ENCODE results near the gene ST8SIA5.

The ST8SIA5 gene

DNA sequence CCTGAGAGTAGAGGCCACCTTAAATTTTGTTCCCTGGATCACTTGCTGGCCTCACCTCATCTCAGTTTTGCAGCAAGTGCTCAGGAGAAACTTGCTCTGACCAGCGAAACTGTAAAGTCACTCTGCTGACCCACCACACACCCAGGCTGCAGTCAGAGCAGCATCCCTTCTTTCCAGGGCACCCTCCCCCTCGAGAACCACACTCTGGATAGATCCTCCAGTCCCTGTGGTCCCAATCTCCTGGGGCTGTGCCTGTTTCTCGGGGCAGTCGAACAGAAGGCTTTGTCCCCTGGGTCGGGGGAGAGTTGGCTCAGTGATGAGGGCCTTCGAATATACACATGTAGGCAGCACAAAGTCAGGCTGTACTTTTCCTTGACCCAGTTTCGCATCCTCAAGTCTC is 18.4 kb downstream of the ST8SIA5 start:
- no peak for DNase-seq

DNA sequence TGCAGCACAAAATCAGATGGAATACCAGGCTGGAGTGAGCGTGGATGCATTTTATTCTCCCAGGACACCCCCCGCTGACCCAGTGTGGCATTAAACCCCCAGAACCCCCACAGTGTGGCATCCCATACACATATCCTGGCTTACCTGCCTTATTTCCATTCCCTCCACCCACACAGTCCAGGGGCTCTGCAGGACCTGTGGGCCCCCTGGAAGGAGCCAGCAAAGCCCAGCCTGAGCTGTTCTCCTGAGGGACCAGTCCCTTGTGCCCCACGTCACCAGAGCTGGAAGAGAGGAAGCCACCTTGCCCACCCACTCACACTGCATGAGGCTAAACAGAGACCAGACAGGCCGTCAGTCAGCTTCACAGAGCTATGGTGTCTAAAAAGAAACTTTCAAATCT is 20.1 kb downstream of the ST8SIA5 start:
- no peak for DNase-seq

DNA sequence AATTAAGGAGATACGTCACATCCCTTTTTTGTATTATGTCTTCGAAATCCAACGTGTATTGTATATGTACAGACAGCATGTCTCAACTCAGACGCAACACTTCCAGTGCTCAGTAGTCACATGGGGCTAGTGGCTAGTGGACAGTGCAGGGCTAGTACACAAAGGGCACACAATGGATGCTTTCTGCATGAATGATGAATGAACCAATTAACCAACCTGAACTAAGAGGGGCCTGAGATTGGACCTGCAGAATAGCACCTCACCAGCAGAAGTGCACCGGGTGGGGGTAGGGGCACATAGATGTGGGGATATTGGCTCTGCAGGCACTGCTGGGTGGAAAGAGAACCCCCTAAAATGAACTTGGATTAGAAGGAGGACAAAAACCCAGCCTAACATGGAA is 20.7 kb downstream of the ST8SIA5 start:
- DNase-seq = no peak

DNA sequence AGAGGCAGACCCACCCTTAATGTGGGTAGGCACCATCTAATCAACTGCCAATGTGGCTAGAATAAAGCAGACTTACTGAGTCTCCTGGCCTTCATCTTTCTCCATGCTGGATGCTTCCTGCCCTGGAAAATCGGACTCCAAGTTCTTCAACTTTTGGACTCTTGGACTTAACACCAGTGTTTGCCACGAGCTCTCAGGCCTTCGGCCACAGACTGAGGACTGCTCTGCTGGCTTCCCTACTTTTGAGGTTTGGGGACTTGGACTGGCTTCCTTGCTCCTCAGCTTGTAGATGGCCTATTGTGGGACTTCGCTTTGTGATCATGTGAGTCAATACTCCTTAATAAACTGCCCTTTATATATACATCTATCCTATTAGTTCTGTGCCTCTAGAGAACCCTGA is 21.9 kb downstream of the ST8SIA5 start:
- no peak for DNase-seq

DNA sequence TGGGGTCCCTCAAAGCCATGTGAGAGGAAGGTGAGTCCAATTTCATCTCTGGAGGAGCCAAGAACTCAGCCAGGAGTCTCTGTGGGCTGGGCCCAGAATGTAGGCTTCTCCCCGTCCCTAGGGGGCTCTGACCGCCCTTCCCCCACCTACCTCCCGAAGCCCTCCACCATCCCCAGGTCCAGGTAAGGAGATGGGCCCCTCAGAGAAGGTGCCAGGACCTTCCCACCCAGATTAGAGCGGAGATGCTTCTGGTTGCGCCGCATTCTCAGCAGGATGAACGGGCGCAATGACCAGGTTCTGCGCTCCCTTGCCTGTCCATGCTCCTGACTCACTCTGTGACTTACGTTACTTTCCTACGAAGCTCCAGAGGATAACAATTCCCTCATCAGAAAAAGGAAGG is 23.0 kb downstream of the ST8SIA5 start:
- DNase-seq = no peak

DNA sequence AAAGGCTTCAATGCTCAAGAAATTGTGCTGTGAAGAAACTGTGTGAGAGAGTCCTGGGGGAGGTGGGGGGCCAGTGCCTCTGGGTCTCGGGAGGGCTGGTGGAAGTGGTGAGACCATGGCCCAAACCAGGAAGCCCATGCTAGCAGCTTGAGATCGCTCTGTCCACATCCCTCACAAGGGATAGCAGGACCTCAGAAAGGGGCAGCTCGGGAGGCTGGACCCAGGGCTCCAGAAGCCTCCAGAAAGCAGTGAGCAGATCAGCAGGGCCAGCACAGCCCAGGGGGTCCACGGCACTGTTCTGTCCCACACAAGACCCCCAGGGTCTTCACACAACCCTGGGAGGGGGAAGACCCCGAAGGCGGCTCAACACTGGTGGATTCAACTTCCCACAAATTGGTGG is 24.1 kb downstream of the ST8SIA5 start:
- no peak for DNase-seq

DNA sequence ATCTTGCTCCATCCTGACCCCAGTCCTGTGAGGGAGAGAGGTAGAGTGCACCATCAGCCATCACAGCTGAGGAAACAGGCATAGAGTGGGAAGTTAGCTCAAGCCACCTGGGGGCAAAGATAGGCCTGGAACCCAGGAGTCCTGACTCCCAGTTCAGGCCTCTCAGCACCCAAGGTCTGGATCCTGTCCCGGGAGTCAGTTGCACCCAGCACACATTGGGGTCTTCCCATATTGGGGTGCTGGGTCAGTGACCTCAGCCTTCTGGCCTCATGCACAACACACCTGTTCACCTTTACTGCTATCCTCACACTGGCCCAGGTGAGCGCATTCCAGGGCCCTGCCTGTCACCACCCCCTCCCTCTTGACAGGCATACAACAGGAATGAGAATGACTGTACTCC is 24.7 kb downstream of the ST8SIA5 start:
- no peak for DNase-seq

DNA sequence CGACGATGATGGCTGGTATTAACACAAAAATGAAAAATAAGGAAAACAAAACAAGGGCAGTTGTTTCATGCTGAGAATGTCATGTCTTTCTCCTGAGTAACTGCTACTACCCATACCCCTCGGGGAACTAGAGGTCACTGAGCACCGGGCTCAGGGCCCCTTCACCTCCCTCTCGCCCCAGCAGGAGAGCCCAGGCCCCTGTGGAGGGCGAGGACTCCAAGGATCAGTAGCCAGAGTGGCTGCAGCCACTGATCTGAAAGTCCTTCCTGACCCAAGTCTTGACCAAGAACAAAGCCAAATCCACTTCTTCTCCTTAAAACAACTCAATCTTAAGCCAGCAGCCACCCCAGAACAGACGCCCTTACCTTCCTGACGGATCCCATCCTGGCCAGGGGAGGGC is 25.5 kb downstream of the ST8SIA5 start:
- DNase-seq = no peak

DNA sequence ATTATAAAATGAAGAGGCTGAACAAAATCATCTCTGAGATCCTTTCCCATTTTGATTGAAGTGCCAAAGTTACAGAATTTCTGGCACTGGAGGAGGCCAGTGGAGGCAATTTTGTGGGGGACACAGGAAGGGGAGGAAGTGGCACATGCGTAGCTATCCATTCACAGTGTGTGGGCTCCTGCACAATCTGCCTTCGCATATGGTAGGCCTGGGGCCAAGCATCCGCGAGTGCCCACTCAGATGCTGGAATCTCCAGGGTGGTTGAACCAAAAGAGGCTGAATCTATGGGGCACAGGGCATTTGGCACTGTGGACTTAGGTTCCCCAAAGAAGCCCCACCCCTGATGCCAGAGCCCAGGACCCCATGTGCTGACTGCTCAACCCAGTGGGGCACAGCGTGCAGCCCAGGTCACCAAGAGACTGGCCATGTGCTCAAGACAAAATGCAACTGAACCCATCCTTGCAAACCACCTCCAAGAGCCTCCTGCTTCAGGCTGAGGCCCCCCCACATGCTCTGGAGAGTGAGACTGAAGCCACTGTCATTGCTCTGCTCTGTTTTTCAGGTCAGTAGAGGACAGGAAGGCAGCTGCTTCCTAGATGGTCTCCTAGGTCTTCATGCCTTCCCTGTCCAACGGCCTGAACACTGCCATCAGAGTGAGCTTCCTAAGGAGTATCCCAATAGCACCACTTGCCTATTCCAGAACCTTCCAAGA is 28.5 kb downstream of the ST8SIA5 start:
- no peak for DNase-seq

DNA sequence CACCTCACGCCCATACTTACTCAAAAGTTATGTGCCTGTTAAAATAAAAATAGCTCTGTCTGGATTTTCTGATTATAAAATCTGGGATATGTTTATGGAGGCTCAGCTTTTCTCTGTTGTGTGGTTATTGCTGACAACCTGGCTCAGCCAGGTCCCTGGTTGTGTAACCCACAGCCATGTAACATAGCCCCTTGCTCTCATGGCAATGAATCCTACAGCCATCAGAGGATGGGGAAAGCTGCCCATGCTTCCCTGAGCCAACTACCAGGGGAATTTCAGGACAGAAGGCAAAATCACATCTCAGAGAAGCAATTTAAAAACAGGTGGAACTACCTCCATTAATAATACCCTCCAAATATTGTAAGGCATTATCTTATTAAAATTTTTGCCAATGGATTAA is 29.7 kb downstream of the ST8SIA5 start:
- DNase-seq = no peak

DNA sequence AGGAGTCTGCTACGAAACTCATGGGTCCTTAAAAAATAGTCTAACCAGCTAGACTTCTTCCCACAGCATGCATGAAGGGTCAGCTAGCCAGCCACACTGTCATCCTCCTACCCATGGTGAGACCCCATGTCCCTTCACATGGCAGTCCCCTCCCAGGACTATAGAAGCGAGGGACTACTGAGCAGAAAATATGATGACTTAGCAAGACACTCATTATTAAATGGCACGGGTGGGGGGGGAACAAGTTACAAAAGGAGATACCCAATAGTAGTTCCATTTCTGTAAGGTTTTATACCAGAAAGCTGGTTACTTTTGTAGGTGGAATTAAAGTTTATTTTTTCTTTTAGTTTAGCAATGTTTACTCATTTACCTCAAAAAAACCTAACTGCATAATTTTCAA is 31.5 kb downstream of the ST8SIA5 start:
- no peak for DNase-seq

DNA sequence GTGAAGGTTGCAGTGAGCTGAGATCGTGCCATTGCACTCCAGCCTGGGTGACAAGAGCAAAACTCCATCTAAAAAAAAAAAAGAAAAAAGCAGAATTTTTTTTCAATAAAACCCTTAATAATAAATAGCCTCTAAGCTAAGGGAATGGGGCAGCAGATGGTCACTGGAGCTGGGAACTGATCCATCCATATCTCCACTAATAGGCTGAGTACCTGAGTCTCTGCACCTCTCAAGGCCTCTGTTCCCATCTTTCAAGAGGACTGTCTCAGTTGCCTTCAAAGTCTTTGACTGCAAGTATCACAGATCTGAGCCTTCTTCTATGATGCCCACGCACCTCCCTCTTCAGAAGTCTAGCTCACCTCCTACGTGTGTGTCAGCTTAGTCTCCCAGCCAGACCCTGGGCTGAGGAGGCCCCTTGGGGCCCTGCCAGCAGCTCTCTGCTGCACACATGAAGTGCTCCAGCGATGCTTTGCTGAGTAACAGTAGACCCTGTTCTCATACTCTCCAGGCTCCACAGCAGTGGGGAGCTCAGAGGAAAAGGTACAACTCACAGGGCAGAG is 32.9 kb downstream of the ST8SIA5 start:
- no peak for DNase-seq

DNA sequence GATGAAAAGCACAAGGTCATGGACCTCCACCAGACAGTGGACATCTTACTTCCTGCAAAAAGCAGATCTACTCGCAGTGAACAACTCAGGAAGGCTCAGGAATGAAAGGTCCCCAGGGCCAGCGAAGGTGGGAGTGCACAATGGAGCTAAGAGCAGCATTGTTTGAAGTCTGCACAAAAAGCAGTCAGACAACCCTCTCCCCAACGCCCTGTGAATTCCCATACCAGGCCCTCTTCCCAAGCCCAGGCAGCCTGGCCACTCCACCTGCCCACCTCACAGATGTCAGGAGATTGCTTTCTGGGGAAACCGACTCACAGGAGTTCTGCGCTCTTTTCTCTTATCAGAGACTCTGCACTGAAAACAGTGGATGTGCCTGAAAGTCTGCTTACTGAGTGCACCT is 34.8 kb downstream of the ST8SIA5 start:
- DNase-seq = no peak

DNA sequence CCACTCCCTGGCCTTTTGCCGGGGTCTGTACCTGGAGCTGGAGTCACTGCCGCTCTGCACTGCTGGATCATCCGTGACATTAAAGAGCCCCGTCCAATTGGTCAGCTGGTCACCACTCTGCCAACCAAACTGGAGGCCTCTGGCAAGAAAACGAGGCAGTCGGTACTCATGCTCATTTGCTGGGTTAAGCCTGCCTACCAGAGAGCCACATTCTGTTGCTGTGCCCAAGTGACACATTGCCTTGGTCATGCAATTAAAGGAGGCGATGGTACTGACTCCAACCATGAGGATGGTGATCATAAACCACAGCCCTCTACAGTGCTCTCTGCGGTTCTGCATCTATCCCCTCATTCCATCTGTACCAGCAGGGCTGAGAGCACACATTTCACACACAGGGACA is 35.5 kb downstream of the ST8SIA5 start:
- no peak for DNase-seq

DNA sequence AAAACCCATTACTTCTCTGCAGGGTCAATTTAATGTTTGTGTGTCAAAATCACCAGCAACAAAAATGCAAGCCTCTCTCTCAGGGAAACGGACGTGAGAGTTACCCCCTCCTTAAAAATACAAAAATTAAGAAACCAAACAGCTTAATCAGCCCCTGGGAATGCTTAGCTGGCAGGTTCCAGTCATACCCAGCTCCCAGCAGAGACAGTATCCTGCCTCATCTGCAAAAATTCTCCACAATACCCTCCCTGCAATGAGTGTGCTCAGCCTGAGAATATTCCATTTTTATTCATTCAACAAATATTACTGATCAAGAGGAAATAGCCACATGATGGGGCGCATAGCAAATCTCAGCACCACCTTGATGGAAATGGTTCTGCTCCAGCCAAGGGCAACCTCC is 36.3 kb downstream of the ST8SIA5 start:
- DNase-seq = no peak

DNA sequence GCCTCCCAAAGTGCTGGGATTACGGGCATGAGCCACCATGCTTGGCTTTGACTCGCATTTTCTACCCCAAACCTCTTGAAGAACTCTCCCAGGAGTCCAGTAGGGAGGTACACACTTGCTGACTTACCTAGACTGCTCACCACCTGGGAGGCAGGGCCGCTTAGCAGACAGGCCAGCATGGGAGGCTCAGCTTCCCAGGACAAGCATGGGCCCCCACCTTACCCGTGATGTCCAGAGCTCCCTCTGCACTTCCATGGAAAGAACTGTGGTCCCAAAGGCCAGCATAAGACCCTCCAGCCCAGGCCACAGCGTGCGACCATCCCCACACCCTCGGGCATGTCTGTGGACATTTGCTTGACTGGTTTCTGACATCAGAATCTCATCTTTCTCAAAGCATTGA is 36.8 kb downstream of the ST8SIA5 start:
- no peak for DNase-seq

DNA sequence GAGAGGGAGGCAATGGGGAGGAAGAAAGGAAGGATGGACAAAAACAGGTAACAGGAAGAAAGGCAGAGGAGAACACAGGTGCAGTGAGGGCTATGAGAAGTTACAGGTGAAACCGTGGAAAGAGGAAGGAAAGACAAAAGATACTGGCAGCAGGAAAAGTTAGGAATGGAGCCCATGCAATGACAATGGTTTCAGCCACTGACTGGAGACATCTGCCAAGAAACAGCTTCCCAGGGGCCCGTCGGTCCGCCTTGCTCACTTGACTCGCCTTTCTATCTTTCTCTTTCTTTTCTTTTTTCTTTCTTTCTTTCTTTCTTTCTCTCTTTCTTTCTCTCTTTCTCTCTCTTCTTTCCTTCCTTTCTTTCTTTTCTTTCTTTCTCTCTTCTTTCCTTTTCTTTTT is 37.5 kb downstream of the ST8SIA5 start:
- DNase-seq = no peak

DNA sequence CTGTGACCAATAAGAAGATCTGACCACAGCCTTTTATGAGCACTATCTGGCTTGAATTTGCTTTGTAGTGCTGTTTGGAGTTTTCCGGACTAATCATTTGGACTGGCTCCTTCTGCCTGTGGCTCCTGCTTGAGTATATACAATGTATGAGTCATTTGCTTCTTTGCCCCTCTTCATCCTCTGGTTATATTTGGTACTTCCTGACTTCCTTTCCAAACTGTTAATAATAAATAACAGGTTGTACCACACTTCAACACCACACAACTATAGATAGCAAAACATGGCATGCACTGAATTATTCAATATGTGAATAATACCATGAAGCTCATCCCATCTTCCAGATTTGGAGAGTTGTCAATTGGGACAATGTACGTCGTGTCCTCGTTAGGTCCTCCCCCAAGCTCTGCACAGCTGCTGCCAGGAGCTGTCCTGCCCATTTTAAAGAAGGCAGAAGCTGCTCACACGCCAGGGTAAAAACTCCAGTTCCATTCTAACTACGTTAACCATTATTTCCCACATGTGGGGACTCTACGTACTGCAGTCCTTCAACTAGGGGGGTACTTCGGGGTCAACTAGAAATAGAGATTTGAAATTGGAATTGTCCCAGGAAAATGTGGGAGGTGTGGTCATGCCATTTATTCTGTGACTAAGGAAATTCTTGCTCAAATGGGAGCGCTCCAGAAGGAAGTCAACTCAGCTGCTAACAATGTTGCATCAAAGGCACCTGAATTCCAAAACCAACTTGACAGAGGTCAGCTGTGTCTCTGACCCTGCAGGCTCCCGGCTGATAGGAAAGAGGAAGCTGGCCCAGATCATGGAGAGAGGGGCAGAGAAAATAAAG is 38.1 kb downstream of the ST8SIA5 start:
- no peak for DNase-seq

DNA sequence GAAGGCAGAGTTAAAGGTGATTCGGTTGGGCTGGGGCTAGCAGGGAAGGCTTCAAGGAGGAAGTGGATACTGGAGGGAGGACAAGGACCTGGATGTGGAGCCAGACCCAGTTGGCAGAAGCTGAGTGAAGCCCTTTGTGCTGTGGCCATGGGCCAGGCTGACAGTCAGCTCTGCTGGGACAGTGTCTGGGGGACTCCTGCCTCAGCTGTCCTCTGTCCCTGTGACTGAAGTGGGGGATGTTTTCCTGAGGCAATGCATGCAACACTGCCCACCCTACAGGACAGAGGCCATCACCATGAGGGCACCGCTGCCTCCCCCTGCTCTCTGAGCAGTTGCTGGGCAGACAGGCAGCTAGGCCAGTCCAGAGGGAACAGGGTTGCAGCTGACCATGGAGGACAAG is 40.0 kb downstream of the ST8SIA5 start:
- no peak for DNase-seq

DNA sequence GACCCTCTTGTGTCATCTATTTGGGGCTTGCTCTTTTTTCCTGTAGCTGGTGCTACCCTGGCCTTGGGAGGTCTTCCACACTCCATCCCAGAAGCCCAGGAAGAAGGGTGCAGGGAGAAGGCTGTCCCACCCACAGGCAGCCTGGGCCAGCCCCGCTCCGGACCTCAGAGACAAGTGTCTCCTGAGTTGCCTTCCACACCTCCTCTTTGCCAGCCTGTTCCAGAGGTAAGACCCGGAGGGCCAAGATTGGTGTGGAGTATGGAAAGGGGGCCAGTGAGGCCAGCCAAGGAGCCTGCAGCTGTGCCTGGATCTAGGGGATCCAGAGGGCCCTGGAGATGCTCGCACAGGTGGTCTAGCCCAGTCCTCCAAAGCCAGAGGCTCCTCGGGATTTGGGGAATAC is 40.5 kb downstream of the ST8SIA5 start:
- DNase-seq = no peak

DNA sequence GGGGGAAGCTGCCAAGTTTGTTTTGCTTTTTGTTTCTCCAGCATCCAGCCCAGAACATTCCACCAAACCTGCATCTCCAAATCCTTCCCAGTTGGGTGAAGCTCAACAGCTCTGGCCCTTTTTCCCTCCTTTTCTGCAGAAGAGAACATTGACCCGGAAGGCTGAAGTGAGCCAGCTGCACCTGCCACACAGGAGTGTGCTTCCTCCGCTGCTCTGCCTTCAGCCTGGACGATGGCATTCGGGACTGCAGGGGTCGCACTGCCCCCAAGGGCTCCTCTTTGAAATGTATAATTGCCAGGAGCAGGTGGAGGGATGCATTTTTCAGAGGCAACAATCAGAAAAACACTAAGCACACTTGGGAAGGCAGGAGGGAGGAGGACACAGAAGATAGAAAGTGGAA is 41.8 kb downstream of the ST8SIA5 start:
- DNase-seq = no peak

DNA sequence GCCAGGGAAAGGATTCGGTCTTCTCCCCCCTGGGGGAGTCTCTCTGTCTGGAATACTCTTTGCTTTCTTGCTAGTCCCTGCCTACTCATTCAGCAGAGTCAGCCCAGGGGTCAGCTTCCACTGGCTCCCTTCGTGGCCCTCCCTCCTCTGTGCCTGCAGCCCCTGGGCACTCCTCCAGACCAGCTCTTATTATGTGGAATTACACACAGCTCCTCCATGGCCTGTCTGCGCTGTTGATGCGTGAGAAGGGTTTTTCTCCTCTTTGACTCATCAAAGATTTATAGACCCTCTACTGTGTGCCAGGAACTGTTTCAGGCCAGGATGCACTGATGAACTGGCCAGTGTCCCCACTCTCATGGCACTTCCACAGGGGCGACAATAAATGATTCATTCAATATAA is 44.4 kb downstream of the ST8SIA5 start:
- no peak for DNase-seq

DNA sequence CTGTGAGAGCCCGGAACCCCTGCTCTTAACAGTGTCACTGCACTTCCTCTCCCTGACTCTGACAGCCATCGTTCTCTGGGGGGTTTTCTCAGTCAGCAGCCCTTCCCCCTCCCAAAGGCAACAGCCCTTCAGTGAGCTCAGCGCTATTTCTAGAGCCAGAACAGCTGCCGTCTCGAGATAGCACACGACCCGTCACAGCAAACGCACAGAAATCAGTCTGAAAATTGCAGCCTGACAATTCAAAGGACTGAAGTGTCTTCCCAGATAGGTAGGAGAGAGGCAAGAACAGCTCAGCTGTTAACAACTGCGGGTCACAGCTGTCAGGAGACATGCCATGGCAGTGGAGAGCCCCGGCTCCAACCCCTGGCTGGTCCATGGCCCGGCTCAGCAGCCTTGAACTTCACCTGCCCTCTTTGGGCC is 45.4 kb downstream of the ST8SIA5 start:
- no peak for DNase-seq

DNA sequence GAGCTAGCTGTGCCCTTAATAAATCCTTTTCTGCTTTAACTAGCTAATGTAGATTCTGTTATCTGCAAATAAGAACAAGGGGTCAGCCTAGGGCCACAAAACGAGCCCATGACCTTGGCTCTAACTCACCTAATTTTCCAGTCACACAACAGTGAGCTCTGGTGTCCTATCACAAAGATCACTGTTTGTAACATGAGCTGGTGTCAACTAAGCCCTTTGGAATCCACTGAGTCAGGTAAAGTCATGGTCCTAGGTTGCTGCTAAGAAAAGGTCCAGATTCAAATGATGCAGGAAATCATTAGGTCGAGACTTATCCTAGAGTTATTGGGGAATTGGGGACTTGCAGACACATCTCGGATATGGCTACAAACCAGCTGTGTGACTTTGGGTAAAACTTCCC is 49.9 kb downstream of the ST8SIA5 start:
- no peak for DNase-seq
